IPS-15b (cell line): ENCODE measurements around the gene HSPA12B.
A peak's percentile ranks its signal among the peaks of the same experiment; 100 is the strongest.

Experiments
- H3K27me3 ChIP-seq: one replicate; pipeline ENCODE4 v1.6.1; 2013; ENCODE audit warnings: low read length; ENCODE audit not compliant: control insufficient read depth, insufficient read depth
- H3K36me3 ChIP-seq: one replicate; pipeline ENCODE4 v1.6.1; 2013; ENCODE audit warnings: low read length; ENCODE audit not compliant: control insufficient read depth, insufficient read depth
- H3K4me1 ChIP-seq: one replicate; pipeline ENCODE4 v1.6.1; 2013; ENCODE audit warnings: mild to moderate bottlenecking, low read length; ENCODE audit not compliant: control insufficient read depth, insufficient read depth
- H3K4me3 ChIP-seq: one replicate; pipeline ENCODE4 v1.5.1; 2013; ENCODE audit warnings: low read depth, low read length
- H3K9ac ChIP-seq: one replicate; pipeline ENCODE4 v1.6.1; 2013; ENCODE audit warnings: low read depth, mild to moderate bottlenecking, low read length
- H3K9me3 ChIP-seq: one replicate; pipeline ENCODE4 v1.6.1; 2013; ENCODE audit warnings: mild to moderate bottlenecking, low read length; ENCODE audit not compliant: control insufficient read depth, insufficient read depth

HSPA12B gene

GRCh38 chr20:3733119-3733995 is 872 bp downstream of the HSPA12B start:
- Histone ChIP-seq H3K27me3 (peaks cover 31% of the 10 kb centered on the region), H3K36me3 (no peaks in the 10 kb centered on the region), H3K9ac (peak overlapping the region; percentile 47), H3K4me3 (peak overlapping the region; percentile 30), H3K4me1 (peaks cover 2% of the 10 kb centered on the region), H3K9me3 (no peaks in the 10 kb centered on the region)

- Histone ChIP-seq H3K4me1 (peaks cover 2% of the 10 kb centered on the region), H3K9me3 (no peaks in the 10 kb centered on the region), H3K4me3 (no peak overlapping the region), H3K27me3 (peaks cover 28% of the 10 kb centered on the region), H3K36me3 (no peaks in the 10 kb centered on the region), H3K9ac (no peak overlapping the region)
These were observed 1.8 kb downstream of the HSPA12B start for GRCh38 chr20:3734111-3734843.

DNA sequence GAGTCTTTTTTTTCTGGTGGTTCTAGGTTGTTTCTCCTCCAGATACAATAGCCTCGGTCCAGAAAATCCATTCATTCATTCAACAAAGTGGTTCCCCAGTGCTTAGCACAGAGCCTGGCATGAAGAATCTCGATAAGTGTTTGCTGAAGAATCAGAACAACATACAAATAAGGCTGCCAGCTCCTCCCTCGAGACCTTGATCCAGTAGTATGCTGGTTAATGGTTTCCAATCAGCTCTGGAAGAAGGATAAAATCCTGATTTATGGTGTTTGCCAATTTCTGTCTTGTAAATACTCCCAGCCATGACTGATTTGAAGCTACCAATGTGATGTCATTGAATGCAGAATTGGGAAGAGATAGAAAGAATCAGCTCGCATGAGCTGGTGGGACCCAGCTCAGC is 3.3 kb downstream of the HSPA12B start:
- H3K4me1 ChIP-seq, result peaks cover 2% of the 10 kb centered on the region
- H3K4me3 ChIP-seq, result no peak overlapping the region
- H3K36me3 ChIP-seq, result no peaks in the 10 kb centered on the region
- H3K9ac ChIP-seq, result no peak overlapping the region
- peaks cover 26% of the 10 kb centered on the region for H3K27me3 ChIP-seq
- H3K9me3 ChIP-seq, result no peaks in the 10 kb centered on the region

GRCh38 chr20:3738111-3739053 is 5.9 kb downstream of the HSPA12B start:
- Histone ChIP-seq H3K4me3 (no peak overlapping the region), H3K9me3 (no peaks in the 10 kb centered on the region), H3K9ac (no peak overlapping the region), H3K36me3 (no peaks in the 10 kb centered on the region), H3K4me1 (peaks cover 2% of the 10 kb centered on the region), H3K27me3 (peaks cover 7% of the 10 kb centered on the region)

DNA sequence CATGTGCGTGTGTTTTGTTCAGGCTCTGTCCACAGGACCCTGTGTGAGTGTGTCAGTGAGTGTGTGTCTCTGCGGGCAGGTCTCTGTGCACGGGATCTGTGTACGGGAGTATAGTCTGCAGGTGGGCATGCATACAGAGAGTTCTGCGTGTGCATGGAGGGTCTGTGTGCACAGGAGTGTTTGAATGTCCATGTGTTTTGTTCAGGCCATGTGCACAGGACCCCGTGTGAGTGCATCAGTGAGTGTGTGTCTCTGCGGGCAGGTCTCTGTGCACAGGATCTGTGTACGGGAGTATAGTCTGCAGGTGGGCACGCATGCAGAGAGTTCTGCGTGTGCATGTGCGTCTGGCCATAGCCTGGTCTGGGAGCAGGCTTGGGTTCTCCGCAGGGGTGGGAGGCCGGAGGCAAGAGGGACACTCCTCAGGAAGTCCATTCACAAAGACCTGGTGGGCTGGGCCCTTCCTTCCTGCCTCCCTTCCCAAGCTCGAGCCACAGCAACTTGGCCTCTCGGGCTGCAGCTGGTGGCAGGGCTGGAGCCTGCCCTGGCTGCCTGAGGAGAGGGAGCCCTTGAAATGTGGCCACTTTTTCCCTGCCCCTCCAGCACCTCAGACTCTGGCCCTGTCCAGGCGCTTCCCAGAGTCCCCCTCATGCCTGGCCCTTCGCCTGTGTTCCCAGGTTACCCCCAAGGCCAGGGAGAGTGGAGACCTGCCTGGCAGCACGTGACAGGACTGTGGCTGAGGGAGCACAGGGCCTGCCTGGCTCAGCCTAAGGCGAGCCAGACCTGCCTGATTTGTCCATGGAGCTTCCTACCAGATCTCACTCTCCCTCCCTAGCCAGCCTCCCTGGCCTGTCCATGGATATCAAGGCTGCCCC is 6.8 kb downstream of the HSPA12B start:
- no peak overlapping the region for H3K9ac ChIP-seq
- H3K4me3 ChIP-seq, result no peak overlapping the region
- no peaks in the 10 kb centered on the region for H3K9me3 ChIP-seq
- H3K4me1 ChIP-seq, result no peaks in the 10 kb centered on the region
- H3K36me3 ChIP-seq, result no peaks in the 10 kb centered on the region
- H3K27me3 ChIP-seq, result peaks cover 7% of the 10 kb centered on the region

DNA sequence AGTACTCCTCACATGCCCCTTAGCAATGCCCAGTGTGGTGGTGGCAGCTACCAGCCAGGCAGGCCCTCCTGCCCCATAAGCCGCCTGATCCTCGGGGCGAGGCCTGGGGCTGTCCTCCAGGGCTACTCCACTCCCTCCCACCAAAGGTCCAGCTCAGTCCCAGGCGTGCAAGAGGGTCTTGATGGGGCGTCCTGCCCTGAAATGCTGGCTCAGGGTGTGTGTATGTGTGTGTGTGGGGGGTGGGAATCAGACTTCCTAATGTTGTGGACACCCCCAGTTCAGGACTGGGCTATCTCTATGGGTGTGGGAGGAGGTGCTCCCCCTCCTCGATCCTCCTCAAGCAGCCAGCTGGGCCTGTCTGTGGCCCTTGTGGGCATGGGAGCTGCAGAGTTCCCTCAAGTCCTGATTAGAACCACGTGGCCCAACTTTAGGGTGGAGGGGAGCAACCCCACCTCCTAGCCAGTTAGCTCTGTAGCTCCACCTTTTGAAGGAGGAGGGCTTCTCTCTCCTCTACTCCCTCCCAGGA is 7.5 kb downstream of the HSPA12B start:
- H3K9ac ChIP-seq, result no peak overlapping the region
- no peaks in the 10 kb centered on the region for H3K9me3 ChIP-seq
- H3K4me3 ChIP-seq, result no peak overlapping the region
- H3K36me3 ChIP-seq, result no peaks in the 10 kb centered on the region
- peaks cover 10% of the 10 kb centered on the region for H3K27me3 ChIP-seq
- H3K4me1 ChIP-seq, result no peaks in the 10 kb centered on the region

DNA sequence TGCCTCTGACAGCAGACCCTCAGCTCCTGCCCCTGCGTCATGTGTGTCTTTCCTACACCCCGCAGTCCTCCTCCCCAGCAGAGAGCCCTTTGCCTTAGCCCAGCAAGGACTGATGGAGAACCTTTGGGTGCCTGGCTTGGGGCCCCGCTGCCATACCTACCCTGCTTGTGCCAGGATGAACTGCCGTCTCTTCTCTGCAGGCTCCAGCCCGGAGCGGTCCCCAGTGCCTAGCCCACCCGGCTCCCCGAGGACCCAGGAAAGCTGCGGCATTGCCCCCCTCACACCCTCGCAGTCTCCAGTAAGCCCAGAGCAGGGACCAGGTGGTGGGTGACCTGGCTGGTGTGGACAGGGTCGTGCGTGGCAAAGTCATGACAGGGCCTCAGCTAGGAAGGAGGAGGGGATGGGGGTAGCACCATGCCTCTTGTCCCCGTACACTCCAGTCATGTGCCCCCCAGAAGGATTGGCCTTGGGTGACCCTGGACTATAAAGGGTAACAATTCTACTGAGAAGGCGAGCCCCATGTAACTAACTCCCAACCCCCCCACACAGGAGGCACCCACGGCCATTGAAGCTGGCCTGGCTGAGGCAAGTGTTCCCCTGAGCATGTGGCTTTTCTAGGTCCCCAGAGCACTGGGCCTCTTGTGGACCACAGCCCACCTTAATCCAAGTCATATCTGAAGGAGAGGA is 8.3 kb downstream of the HSPA12B start:
- no peaks in the 10 kb centered on the region for H3K9me3 ChIP-seq
- peaks cover 12% of the 10 kb centered on the region for H3K27me3 ChIP-seq
- no peak overlapping the region for H3K4me3 ChIP-seq
- H3K4me1 ChIP-seq, result no peaks in the 10 kb centered on the region
- no peaks in the 10 kb centered on the region for H3K36me3 ChIP-seq
- H3K9ac ChIP-seq, result no peak overlapping the region

DNA sequence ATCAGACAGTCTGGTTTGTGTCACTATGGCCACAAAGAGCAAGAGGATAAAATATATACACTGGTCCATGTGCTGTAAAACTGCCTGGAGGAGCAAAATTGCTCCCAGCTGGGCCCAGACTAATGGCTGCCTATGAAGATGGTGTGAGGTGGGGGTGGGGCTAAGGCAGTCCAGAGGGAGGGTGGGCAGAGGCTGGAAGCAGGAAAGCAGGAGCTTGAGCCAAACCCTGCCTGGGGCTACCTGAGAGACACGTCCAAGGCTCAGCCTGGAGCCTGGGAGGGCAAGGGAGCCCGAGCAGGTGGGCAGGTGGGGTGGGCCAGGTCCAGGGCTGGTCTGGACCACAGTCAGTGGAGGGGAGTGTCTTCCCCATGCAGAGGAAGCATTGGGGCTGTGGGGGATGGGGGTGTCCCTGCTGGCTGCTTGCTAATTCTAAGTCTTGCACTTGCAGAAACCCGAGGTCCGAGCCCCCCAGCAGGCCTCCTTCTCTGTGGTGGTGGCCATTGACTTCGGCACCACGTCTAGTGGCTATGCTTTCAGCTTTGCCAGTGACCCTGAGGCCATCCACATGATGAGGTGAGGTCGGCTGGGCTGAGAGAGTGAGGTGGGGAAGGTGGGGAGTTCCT is 9.5 kb downstream of the HSPA12B start:
- Histone ChIP-seq H3K9me3 (no peaks in the 10 kb centered on the region), H3K9ac (no peak overlapping the region), H3K4me1 (no peaks in the 10 kb centered on the region), H3K4me3 (no peak overlapping the region), H3K27me3 (peaks cover 20% of the 10 kb centered on the region), H3K36me3 (no peaks in the 10 kb centered on the region)

DNA sequence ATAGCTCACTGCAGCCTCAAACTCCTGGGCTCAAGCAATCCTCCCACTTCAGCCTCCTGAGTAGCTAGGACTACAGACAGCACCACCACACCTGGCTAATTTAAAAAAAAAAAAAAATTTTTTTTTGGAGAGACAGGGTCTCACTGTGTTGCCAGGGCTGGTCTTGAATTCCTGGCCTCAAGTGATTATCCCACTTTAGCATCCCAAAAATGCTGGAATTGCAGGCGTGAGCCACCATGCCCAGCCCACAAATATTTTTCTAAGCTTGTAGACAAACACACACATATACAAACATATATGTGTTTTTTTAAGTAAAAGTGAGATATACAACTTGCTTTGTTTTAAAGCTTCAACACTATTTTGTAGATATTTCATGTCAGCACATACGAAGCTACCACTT is 10.8 kb downstream of the HSPA12B start:
- Histone ChIP-seq H3K4me3 (no peak overlapping the region), H3K4me1 (no peaks in the 10 kb centered on the region), H3K9me3 (no peaks in the 10 kb centered on the region), H3K36me3 (no peaks in the 10 kb centered on the region), H3K27me3 (peaks cover 32% of the 10 kb centered on the region), H3K9ac (no peak overlapping the region)

- H3K9ac ChIP-seq, result no peak overlapping the region
- H3K9me3 ChIP-seq, result no peaks in the 10 kb centered on the region
- H3K4me1 ChIP-seq, result no peaks in the 10 kb centered on the region
- H3K36me3 ChIP-seq, result no peaks in the 10 kb centered on the region
- H3K4me3 ChIP-seq, result no peak overlapping the region
- peaks cover 39% of the 10 kb centered on the region for H3K27me3 ChIP-seq
These were observed 11.6 kb downstream of the HSPA12B start for GRCh38 chr20:3744037-3744436.
